Thyroid gland (tissue), 4 donors: ENCODE results near the gene SMIM35. TPM values are rescaled to one million over a fixed set of nuclear protein-coding genes. Genes with fewer than 3 reads are reported as not detected.

Experiments used
- DNase-seq, 2 donors: peaks; one replicate each; pipeline ENCODE4 v3.0.0-alpha.2; 2019
- H3K27ac ChIP-seq, 3 donors: fragments of 200-600 bp; sonication (generic); 1 replicate in 2 of 3; 2 replicates in 1 of 3; pipeline ENCODE4 v1.5.1; 2016 to 2019; ENCODE audit warnings: mild to moderate bottlenecking in 1 of 3, moderate library complexity in 1 of 3
- H3K27me3 ChIP-seq: fragments of 200-600 bp; sonication (generic); one replicate; pipeline ENCODE4 v1.5.1; 2019
- H3K36me3 ChIP-seq, 2 donors: fragments of 200-600 bp; sonication (generic); one replicate each; pipeline ENCODE4 v1.5.1; 2016 to 2019
- H3K4me1 ChIP-seq, 2 donors: fragments of 200-600 bp; sonication (generic); one replicate each; pipeline ENCODE4 v1.5.1; 2017 to 2019
- H3K4me3 ChIP-seq, 3 donors: fragments of 200-600 bp; sonication (generic); replicated peaks in 1 of 3; 1 replicate in 2 of 3; 2 replicates in 1 of 3; pipeline ENCODE4 v1.5.1; 2016; ENCODE audit warnings: mild to moderate bottlenecking in 1 of 3
- H3K9me3 ChIP-seq: fragments of 200-600 bp; sonication (generic); one replicate; pipeline ENCODE4 v1.5.1; 2017
- CTCF ChIP-seq, 6 experiments: fragments of 200-600 bp in 3 of 6; fragments of 450-650 bp in 3 of 6; sonication (generic) in 3 of 6; IDR thresholded peaks; one replicate each; pipeline ENCODE4 v1.5.1; 2016 to 2019; ENCODE audit warnings: antibody characterized with exemption in 6 of 6, mild to moderate bottlenecking in 2 of 6, inconsistent platforms in 1 of 6, moderate library complexity in 1 of 6
- POLR2A ChIP-seq, 2 donors: fragments of 450-650 bp; IDR thresholded peaks; one replicate each; pipeline ENCODE4 v1.6.1; 2017; ENCODE audit warnings: antibody characterized with exemption in 2 of 2, mild to moderate bottlenecking in 2 of 2, moderate library complexity in 1 of 2
- WGBS, 2 donors: methylation state at CpG; one replicate each; pipeline ENCODE4 v1.1.5; 2017; 5-methylcytosine and 5-hydroxymethylcytosine counted together
- intact Hi-C: fragments of 100-400 bp; cut with DNase I; formaldehyde crosslinking; loops from one replicate; pipeline ENCODE4 v1.15.1; 2023
- total RNA-seq, 4 donors: library from RNA; depleted of rRNA; stranded (reverse); fragments of >200 nt; gene quantifications; one replicate each; pipeline ENCODE4 v1.2.3, GENCODE V29; 2016

Gene SMIM35
- total RNA-seq, 4 donors from 2014 or later = not detected

DNA sequence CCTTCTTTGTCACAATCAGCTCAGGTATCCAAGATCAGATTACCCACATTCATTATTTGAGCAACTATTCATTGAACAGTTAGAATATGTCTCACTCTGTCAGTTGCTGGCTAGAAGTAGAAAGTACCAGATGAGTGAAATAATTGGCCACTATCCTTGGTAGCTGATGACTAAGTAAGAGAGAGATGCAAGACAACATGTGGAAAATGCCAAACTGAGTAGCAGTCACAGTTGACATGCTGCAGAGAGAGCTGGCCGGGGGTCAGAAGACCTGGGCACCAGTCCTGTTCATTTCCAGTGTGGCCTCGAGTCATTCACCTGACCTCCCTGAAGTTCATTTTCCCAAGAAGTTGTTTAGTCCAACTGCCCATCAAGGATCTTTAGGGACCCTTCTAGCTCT is 22.5 kb upstream of the SMIM35 start:
- no peaks in the 10 kb centered on the region for H3K9me3 ChIP-seq
- no peak overlapping the region for H3K27ac ChIP-seq
- no peaks in the 10 kb centered on the region for H3K4me1 ChIP-seq
- TF ChIP-seq CTCF (IDR thresholded peaks at IDR 0.05) (no peak), POLR2A (IDR thresholded peaks at IDR 0.05) (no peak)
- no peaks in the 10 kb centered on the region for H3K36me3 ChIP-seq
- 78 to 88% methylated on average over 2 of the region's 2 CpGs for WGBS, 2 donors
- DNase-seq = no peak
- no peaks in the 10 kb centered on the region for H3K27me3 ChIP-seq
- intact Hi-C loops = no loop called here
- no peak overlapping the region for H3K4me3 ChIP-seq

DNA sequence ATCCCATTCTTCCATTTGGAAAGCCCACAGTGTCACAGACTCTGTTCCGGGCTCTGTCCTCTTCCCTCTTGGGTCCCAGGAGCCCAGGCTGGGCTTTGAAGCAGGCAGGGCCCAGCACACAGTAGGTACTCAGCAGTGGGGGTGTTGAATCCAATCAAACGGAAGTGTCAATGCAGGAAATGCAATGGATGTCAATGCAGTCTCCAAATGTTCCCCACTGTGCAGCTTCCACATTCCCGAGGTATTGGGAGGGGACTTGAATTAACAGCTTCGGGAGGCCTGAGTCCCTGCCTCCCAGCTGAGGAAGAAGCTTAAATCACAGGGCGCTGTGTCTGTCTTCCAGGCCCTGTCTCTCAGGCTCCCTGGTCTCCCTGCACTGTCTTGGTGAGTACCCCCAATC is 21.8 kb upstream of the SMIM35 start:
- no peak for DNase-seq

DNA sequence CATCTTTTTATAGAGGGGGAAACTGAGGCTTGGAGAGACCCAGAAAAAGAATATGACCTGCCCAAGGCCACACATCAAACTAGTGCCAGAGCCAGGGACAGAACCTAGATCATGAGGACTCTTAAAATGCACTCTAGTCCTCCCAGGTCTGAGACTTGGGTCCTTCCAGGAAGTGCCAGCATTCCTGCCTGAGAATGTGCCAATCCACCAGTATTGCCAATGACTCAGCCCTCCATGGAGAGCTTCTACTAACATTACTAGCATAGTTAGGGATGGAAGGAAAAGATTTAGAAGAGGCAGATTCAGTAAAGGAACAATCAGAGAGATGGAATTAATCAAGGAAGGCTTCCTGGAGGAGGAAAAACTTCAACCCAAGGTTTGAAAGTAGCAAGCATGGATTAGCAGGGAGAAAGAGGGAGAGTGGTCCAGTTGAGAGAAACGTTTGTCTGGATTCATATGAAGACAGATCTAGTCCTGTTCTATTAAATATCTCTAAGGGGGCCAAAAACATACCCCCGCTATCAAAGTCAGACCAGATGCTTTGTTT is 20.1 kb upstream of the SMIM35 start:
- WGBS, 2 donors = 84 to 86% methylated on average over 2 of the region's 2 CpGs
- no peaks in the 10 kb centered on the region for H3K9me3 ChIP-seq
- DNase-seq = no peak
- no peak overlapping the region for H3K27ac ChIP-seq
- H3K4me3 ChIP-seq = no peak overlapping the region
- intact Hi-C loops = no loop called here
- TF ChIP-seq CTCF (IDR thresholded peaks at IDR 0.05) = no peak
- TF ChIP-seq POLR2A (IDR thresholded peaks at IDR 0.05) = no peak
- peaks cover 0 to 8% of the 10 kb centered on the region in 2 donors for H3K4me1 ChIP-seq
- H3K27me3 ChIP-seq = no peaks in the 10 kb centered on the region
- H3K36me3 ChIP-seq = no peaks in the 10 kb centered on the region

More for the DNA sequence above, 21.8 kb upstream of the SMIM35 start:
- intact Hi-C loops = no loop called here
- H3K27me3 ChIP-seq = no peaks in the 10 kb centered on the region
- H3K27ac ChIP-seq = no peak overlapping the region
- no peak overlapping the region for H3K4me3 ChIP-seq
- no peaks in the 10 kb centered on the region for H3K9me3 ChIP-seq
- H3K4me1 ChIP-seq = no peaks in the 10 kb centered on the region
- WGBS, 2 donors = 78 to 86% methylated on average over 5 of the region's 5 CpGs
- no peak for TF ChIP-seq CTCF (IDR thresholded peaks at IDR 0.05)
- no peak for TF ChIP-seq POLR2A (IDR thresholded peaks at IDR 0.05)
- no peaks in the 10 kb centered on the region for H3K36me3 ChIP-seq

DNA sequence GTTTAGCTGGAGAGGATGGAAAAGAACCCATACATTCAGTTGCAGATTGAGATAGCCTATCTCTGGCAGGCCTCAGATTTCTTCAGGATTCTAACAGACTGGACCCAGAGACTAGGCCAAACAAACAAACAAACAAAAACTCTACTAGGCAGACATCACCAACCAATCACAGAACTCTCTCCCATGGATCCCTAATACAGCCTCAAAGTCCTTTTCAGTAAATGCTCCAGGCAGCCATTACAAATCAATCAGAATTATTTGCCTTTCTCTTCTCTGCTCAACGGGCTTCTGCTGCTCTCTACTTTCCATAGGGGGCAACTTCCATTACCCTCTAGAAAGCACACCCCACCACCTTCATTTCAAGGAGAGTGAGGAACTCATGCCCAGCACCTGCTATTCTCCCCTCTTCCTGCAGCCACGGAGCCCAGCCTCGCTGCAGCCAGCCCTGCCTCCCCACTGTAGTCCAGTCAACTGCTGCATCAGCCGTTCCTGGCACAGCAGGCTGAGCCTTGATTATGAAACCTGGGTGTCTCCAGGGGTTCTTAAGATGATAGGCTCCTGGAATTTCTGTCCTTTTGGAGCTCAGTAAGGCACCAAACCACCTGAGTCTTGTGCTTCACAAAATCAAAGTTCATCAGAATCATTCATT is 19.0 kb upstream of the SMIM35 start:
- no peaks in the 10 kb centered on the region for H3K36me3 ChIP-seq
- no peaks in the 10 kb centered on the region for H3K9me3 ChIP-seq
- no peaks in the 10 kb centered on the region for H3K27me3 ChIP-seq
- TF ChIP-seq CTCF (IDR thresholded peaks at IDR 0.05) = no peak
- TF ChIP-seq POLR2A (IDR thresholded peaks at IDR 0.05) = no peak
- H3K4me1 ChIP-seq = peaks cover 0 to 8% of the 10 kb centered on the region in 2 donors
- WGBS, 2 donors = 53 to 73% methylated on average over 4 of the region's 4 CpGs
- no peak for DNase-seq
- H3K4me3 ChIP-seq = no peak overlapping the region
- no peak overlapping the region for H3K27ac ChIP-seq
- intact Hi-C loops = no loop called here

GRCh38 chr11:118104491-118104890 is 17.7 kb upstream of the SMIM35 start:
- intact Hi-C loops = no loop called here
- Histone ChIP-seq H3K36me3 (no peaks in the 10 kb centered on the region), H3K9me3 (no peaks in the 10 kb centered on the region), H3K27ac (no peak overlapping the region), H3K4me3 (no peak overlapping the region), H3K4me1 (peaks cover 4 to 19% of the 10 kb centered on the region in 2 donors), H3K27me3 (no peaks in the 10 kb centered on the region)
- no peak for DNase-seq
- 90 to 96% methylated on average over 6 of the region's 6 CpGs for WGBS, 2 donors
- TF ChIP-seq POLR2A (IDR thresholded peaks at IDR 0.05) = no peak
- TF ChIP-seq CTCF (IDR thresholded peaks at IDR 0.05) = no peak
